ENCODE data around the gene TTC13. TPM values are rescaled to one million over a fixed set of nuclear protein-coding genes. Genes with fewer than 3 reads are reported as not detected.

TTC13 gene
- total RNA-seq, 4 donors from 2014 or later, result 20.4 to 30.1 (median 25.6) TPM

DNA sequence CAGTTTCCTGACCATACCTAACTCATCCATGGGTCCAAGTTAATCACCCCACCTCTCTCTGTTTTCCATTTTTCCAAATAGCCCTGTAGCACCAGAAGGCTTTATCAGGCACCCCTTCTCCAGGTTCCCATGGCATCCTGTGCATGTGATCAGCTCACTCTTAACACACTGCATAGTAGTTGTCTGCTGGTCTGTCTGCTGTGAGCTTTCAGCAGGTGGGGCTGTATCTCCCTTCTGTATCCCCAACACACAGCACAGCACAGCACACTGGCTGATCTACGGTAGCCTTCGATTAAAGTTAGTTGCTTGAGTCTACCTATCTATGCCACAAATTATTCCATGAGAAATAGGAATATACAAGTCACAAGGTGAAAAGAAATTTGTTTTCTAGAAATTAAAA, 56.0 kb downstream of the TTC13 start:
- Histone ChIP-seq H3K4me3 (no peak overlapping the region), H3K4me1 (peaks cover 0 to under 1% (median 0%) of the 10 kb centered on the region in 4 donors), H3K27ac (no peak overlapping the region), H3K9me3 (no peaks in the 10 kb centered on the region), H3K27me3 (no peaks in the 10 kb centered on the region), H3K36me3 (peaks cover 0 to 82% (median 6%) of the 10 kb centered on the region in 3 donors)
- 89 to 95% methylated on average over 2 of the region's 2 CpGs for WGBS, 2 donors
- TF ChIP-seq CTCF (IDR thresholded peaks at IDR 0.05) (no peak), POLR2A (IDR thresholded peaks at IDR 0.05) (no peak), EP300 (IDR thresholded peaks at IDR 0.05) (no peak)
- DNase-seq (ENCODE audit: low spot score in 2 of 2), result no peak

DNA sequence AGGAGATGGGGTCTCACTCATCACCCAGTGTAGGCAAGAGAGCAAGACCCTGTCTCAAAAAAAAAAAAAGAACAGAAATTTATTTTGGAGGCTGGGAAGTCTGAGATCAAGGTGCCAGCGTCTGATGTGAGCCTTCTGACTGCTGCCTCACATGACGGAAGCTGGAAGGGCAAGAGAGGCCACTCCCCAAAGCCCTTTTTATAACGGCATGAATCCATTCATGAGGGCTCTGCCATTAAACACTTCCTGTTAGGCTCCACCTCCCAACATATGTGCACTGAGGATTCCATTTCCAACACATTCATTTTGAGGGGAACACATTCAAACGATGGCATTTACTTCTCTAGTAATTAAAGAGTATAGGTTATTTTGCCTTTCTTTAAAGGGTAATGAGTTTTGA, 59.5 kb downstream of the TTC13 start:
- peaks cover 0 to 8% (median 0%) of the 10 kb centered on the region in 4 donors for H3K4me1 ChIP-seq
- H3K27ac ChIP-seq, result no peak overlapping the region
- no peak overlapping the region for H3K4me3 ChIP-seq
- no peaks in the 10 kb centered on the region for H3K27me3 ChIP-seq
- 21 to 32% methylated on average over 4 of the region's 4 CpGs for WGBS, 2 donors
- peaks cover 0 to 73% (median 6%) of the 10 kb centered on the region in 3 donors for H3K36me3 ChIP-seq
- no peaks in the 10 kb centered on the region for H3K9me3 ChIP-seq
- DNase-seq (ENCODE audit: low spot score in 2 of 2), result no peak
- TF ChIP-seq CTCF (IDR thresholded peaks at IDR 0.05) (no peak), POLR2A (IDR thresholded peaks at IDR 0.05) (no peak), EP300 (IDR thresholded peaks at IDR 0.05) (no peak)

- Histone ChIP-seq H3K4me3 (no peak overlapping the region), H3K27ac (peak overlapping the region in 2 of 4 donors; percentile 21 to 62), H3K36me3 (peaks cover 0 to 74% (median 0%) of the 10 kb centered on the region in 3 donors), H3K27me3 (no peaks in the 10 kb centered on the region), H3K4me1 (peaks cover 0 to 8% (median 0%) of the 10 kb centered on the region in 4 donors), H3K9me3 (no peaks in the 10 kb centered on the region)
- WGBS, 2 donors, result 41 to 44% methylated on average over 15 of the region's 15 CpGs
- no peak for TF ChIP-seq EP300 (IDR thresholded peaks at IDR 0.05)
- peak; percentile 55 to 73 (median 59) for TF ChIP-seq CTCF (IDR thresholded peaks at IDR 0.05)
- peak; percentile 57 to 89 for DNase-seq (ENCODE audit: low spot score in 2 of 2)
These were observed 61.2 kb downstream of the TTC13 start for GRCh38 chr1:230917284-230918135.

DNA sequence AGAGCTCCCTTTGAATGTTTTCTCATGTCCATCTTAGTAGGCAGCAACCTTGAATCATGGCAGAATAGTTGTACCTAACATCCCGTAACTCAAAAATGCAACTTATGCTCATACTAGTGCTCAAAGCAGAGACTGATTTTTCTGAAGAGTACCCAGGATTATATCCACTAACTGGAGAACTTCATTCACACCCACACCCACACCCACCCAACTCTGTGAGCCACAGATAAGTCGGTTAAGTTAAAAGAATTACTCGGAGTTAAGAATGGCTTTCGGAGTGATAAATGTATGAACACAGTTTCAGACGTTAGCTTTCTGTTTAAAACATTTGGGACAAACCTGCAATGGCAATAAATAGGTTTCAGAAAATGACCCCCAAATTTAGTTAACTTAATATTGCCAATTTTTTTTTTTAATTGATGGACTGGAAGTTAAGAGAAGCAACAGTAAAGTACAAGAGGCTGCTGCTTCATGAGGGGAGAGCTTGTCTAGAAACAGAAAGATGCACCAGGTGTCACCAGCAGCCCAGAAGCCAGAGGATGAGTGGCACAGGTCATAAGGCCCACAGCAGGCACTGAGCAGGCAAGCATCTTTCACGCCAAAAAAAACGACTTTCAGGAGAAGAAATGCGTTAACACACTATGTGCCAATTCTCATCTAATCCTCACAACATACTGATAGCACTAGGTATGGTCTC, 61.9 kb downstream of the TTC13 start:
- H3K36me3 ChIP-seq, result peaks cover 0 to 72% (median 0%) of the 10 kb centered on the region in 3 donors
- no peak for DNase-seq (ENCODE audit: low spot score in 2 of 2)

More for the DNA sequence above, 61.9 kb downstream of the TTC13 start:
- no peaks in the 10 kb centered on the region for H3K27me3 ChIP-seq
- no peak overlapping the region for H3K4me3 ChIP-seq
- peak overlapping the region in 2 of 4 donors; percentile 21 to 62 for H3K27ac ChIP-seq
- 83 to 85% methylated on average over 8 of the region's 8 CpGs for WGBS, 2 donors
- no peaks in the 10 kb centered on the region for H3K9me3 ChIP-seq
- H3K4me1 ChIP-seq, result peaks cover 0 to 8% (median 0%) of the 10 kb centered on the region in 4 donors
- TF ChIP-seq EP300 (IDR thresholded peaks at IDR 0.05) (no peak), POLR2A (IDR thresholded peaks at IDR 0.05) (no peak), CTCF (IDR thresholded peaks at IDR 0.05) (no peak)

Data from tibial nerve (tissue), 4 donors.